Measurements from ENCODE around the gene CCDC81.

DNA sequence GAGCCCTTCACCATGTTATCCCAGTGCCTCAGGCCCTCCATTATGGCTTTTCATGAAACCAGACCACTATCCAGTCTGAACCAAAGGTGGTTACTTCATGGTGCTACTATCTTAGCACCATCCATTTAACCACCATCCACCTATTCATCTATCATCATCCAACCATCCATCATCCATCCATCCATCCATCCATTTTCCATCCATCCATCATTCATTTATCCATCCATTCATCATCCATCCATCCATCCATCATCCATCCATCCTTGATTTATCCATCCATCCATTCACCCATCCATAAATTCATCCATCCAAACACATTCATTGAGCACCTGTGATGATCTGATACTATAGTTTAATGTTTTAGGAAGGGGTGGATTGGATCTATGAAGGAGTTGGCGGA is 93.5 kb downstream of the CCDC81 start:
- TF ChIP-seq, protein P1, sequence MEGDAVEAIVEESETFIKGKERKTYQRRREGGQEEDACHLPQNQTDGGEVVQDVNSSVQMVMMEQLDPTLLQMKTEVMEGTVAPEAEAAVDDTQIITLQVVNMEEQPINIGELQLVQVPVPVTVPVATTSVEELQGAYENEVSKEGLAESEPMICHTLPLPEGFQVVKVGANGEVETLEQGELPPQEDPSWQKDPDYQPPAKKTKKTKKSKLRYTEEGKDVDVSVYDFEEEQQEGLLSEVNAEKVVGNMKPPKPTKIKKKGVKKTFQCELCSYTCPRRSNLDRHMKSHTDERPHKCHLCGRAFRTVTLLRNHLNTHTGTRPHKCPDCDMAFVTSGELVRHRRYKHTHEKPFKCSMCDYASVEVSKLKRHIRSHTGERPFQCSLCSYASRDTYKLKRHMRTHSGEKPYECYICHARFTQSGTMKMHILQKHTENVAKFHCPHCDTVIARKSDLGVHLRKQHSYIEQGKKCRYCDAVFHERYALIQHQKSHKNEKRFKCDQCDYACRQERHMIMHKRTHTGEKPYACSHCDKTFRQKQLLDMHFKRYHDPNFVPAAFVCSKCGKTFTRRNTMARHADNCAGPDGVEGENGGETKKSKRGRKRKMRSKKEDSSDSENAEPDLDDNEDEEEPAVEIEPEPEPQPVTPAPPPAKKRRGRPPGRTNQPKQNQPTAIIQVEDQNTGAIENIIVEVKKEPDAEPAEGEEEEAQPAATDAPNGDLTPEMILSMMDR (IDR thresholded peaks at IDR 0.05; ENCODE audit: low read depth, low read length, poor library complexity, severe bottlenecking), result no peak
- no peak for TF ChIP-seq EZH2phosphoT487 (IDR thresholded peaks at IDR 0.05; ENCODE audit: borderline replicate concordance, low read length)
